ENCODE results near the gene KIF4A. TPM values are rescaled to one million over a fixed set of nuclear protein-coding genes. Genes with fewer than 3 reads are reported as not detected.

Gene KIF4A
- total RNA-seq, 3 donors from 2014 or later (not counting 1 experiment from before 2014, with no cell fraction given): 0.53 to 1.3 (median 0.79) TPM

DNA sequence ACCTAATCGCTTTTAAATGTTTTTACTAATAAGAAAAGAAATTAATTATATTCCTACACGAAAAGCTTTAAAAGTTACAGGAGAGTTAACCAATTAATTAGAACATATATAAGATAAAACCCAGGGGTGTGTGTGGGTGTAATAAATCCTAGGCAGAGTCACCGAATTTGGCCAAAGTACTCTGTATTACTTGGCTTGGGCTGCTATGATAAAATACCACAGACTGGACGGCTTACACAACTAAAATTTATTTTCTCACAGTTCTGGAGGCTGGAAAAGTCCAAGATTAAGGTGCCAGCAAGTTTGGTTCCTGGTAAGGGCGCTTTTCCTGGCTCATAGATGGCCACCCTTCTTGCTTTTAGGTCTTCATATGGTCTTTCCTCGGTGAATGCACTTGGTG lies 45.0 kb upstream of the KIF4A start:
- Histone ChIP-seq H3K36me3 (ENCODE audit: control insufficient read depth, insufficient read depth, low read length) (no peaks in the 10 kb centered on the region), H3K9me3 (ENCODE audit: control insufficient read depth, insufficient read depth, low read length) (no peaks in the 10 kb centered on the region), H3K4me1 (ENCODE audit: control insufficient read depth, insufficient read depth, low read length) (no peaks in the 10 kb centered on the region), H3K27me3 (ENCODE audit: control insufficient read depth, insufficient read depth, low read length) (no peaks in the 10 kb centered on the region), H3K4me3 (ENCODE audit: low read length) (no peak overlapping the region), H3K27ac (ENCODE audit: low read length) (no peak overlapping the region)
- intact Hi-C loops (cut with micrococcal nuclease): no loop called here
- WGBS (ENCODE audit: insufficient coverage): 75% methylated on average over 1 of the region's 6 CpGs
- TF ChIP-seq, protein P1, sequence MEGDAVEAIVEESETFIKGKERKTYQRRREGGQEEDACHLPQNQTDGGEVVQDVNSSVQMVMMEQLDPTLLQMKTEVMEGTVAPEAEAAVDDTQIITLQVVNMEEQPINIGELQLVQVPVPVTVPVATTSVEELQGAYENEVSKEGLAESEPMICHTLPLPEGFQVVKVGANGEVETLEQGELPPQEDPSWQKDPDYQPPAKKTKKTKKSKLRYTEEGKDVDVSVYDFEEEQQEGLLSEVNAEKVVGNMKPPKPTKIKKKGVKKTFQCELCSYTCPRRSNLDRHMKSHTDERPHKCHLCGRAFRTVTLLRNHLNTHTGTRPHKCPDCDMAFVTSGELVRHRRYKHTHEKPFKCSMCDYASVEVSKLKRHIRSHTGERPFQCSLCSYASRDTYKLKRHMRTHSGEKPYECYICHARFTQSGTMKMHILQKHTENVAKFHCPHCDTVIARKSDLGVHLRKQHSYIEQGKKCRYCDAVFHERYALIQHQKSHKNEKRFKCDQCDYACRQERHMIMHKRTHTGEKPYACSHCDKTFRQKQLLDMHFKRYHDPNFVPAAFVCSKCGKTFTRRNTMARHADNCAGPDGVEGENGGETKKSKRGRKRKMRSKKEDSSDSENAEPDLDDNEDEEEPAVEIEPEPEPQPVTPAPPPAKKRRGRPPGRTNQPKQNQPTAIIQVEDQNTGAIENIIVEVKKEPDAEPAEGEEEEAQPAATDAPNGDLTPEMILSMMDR (IDR thresholded peaks at IDR 0.05): no peak
- DNase-seq (no peak), ATAC-seq (no peak)
- H3K4me1 Mint-ChIP-seq: no peaks in the 10 kb centered on the region
- peaks cover 0 to 3% of the 10 kb centered on the region in 2 donors for H3K27me3 Mint-ChIP-seq (ENCODE audit: low read depth in 2 of 2)
- no peaks in the 10 kb centered on the region for H3K36me3 Mint-ChIP-seq
- no peak overlapping the region for H3K4me3 Mint-ChIP-seq
- no peak overlapping the region for H3K27ac Mint-ChIP-seq
- no peaks in the 10 kb centered on the region for H3K9me3 Mint-ChIP-seq

DNA sequence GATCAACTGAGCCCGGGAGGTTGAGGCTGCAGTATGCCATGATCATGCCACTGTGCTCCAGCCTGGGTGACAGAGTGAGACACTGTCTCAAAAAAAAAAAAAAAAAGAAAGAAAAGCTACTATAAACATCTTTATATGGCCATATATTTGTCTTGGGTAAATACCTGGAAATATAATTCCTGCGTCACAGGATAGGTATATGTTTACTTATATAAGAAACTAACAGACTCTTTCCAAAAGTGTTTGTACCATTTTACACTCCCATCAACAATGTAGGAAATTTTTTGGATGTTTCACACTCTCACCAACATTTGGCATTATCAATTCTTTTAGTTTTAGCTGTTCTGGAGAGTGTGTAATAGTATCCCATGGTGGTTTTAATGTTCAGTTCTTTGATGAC lies 42.7 kb upstream of the KIF4A start:
- TF ChIP-seq, protein P1 (IDR thresholded peaks at IDR 0.05): no peak
- Mint-ChIP-seq H3K27me3 (ENCODE audit: low read depth in 2 of 2) (no peaks in the 10 kb centered on the region), H3K4me1 (no peaks in the 10 kb centered on the region), H3K4me3 (no peak overlapping the region), H3K9me3 (no peaks in the 10 kb centered on the region), H3K27ac (no peak overlapping the region), H3K36me3 (no peaks in the 10 kb centered on the region)
- no peaks in the 10 kb centered on the region for H3K27me3 ChIP-seq (ENCODE audit: control insufficient read depth, insufficient read depth, low read length)
- no CpG with 5 or more reads among the region's 2 CpGs for WGBS (ENCODE audit: insufficient coverage)
- H3K4me1 ChIP-seq (ENCODE audit: control insufficient read depth, insufficient read depth, low read length): no peaks in the 10 kb centered on the region
- intact Hi-C loops (cut with micrococcal nuclease): no loop called here
- no peak overlapping the region for H3K4me3 ChIP-seq (ENCODE audit: low read length)
- DNase-seq: no peak
- no peaks in the 10 kb centered on the region for H3K36me3 ChIP-seq (ENCODE audit: control insufficient read depth, insufficient read depth, low read length)
- no peak for ATAC-seq
- H3K27ac ChIP-seq (ENCODE audit: low read length): no peak overlapping the region
- H3K9me3 ChIP-seq (ENCODE audit: control insufficient read depth, insufficient read depth, low read length): no peaks in the 10 kb centered on the region

- no peaks in the 10 kb centered on the region for H3K36me3 ChIP-seq (ENCODE audit: control insufficient read depth, insufficient read depth, low read length)
- no peaks in the 10 kb centered on the region for H3K9me3 ChIP-seq (ENCODE audit: control insufficient read depth, insufficient read depth, low read length)
- H3K27ac ChIP-seq (ENCODE audit: low read length): no peak overlapping the region
- Mint-ChIP-seq H3K27me3 (ENCODE audit: low read depth in 2 of 2) (no peaks in the 10 kb centered on the region), H3K9me3 (no peaks in the 10 kb centered on the region), H3K27ac (no peak overlapping the region), H3K4me1 (no peaks in the 10 kb centered on the region), H3K4me3 (no peak overlapping the region), H3K36me3 (no peaks in the 10 kb centered on the region)
- intact Hi-C loops (cut with micrococcal nuclease): no loop called here
- ATAC-seq (no peak), DNase-seq (no peak)
- H3K4me3 ChIP-seq (ENCODE audit: low read length): no peak overlapping the region
- no peaks in the 10 kb centered on the region for H3K27me3 ChIP-seq (ENCODE audit: control insufficient read depth, insufficient read depth, low read length)
- H3K4me1 ChIP-seq (ENCODE audit: control insufficient read depth, insufficient read depth, low read length): no peaks in the 10 kb centered on the region
- TF ChIP-seq, protein P1 (IDR thresholded peaks at IDR 0.05): no peak
- WGBS (ENCODE audit: insufficient coverage): 89% methylated on average over 2 of the region's 2 CpGs
Observed at GRCh38 chrX:70252491-70252890, 37.4 kb upstream of the KIF4A start.

- TF ChIP-seq, protein P1 (IDR thresholded peaks at IDR 0.05): no peak
- H3K27me3 Mint-ChIP-seq (ENCODE audit: low read depth in 2 of 2): no peaks in the 10 kb centered on the region
- no peak overlapping the region for H3K27ac ChIP-seq (ENCODE audit: low read length)
- no peaks in the 10 kb centered on the region for H3K9me3 Mint-ChIP-seq
- intact Hi-C loops (cut with micrococcal nuclease): no loop called here
- no peak overlapping the region for H3K4me3 Mint-ChIP-seq
- no CpG with 5 or more reads among the region's 3 CpGs for WGBS (ENCODE audit: insufficient coverage)
- H3K36me3 Mint-ChIP-seq: no peaks in the 10 kb centered on the region
- no peak for DNase-seq
- no peaks in the 10 kb centered on the region for H3K4me1 ChIP-seq (ENCODE audit: control insufficient read depth, insufficient read depth, low read length)
- no peak for ATAC-seq
- no peak overlapping the region for H3K27ac Mint-ChIP-seq
- H3K4me1 Mint-ChIP-seq: peaks cover 0 to 4% of the 10 kb centered on the region in 2 donors
- no peak overlapping the region for H3K4me3 ChIP-seq (ENCODE audit: low read length)
- H3K9me3 ChIP-seq (ENCODE audit: control insufficient read depth, insufficient read depth, low read length): no peaks in the 10 kb centered on the region
- H3K27me3 ChIP-seq (ENCODE audit: control insufficient read depth, insufficient read depth, low read length): no peaks in the 10 kb centered on the region
- H3K36me3 ChIP-seq (ENCODE audit: control insufficient read depth, insufficient read depth, low read length): no peaks in the 10 kb centered on the region
Observed at GRCh38 chrX:70253377-70254062, 36.4 kb upstream of the KIF4A start.

All from natural killer cell (primary cell).